Coronary artery (tissue), 2 donors: Measurements from ENCODE around the gene MBOAT1.

ENCODE experiments used
- DNase-seq: peaks from one replicate; pipeline ENCODE4 v3.0.0-alpha.2; 2017; ENCODE audit warnings: low spot score
- H3K27ac ChIP-seq, 2 donors: fragments of 200-600 bp; sonication (generic); one replicate each; pipeline ENCODE4 v1.5.1; 2016 to 2019
- H3K4me3 ChIP-seq: fragments of 200-600 bp; sonication (generic); 2 replicates; pipeline ENCODE4 v1.5.1; 2016; ENCODE audit warnings: mild to moderate bottlenecking, moderate library complexity
- TF ChIP-seq, protein P1 (sequence below): fragments of 200-600 bp; sonication (generic); IDR thresholded peaks from one replicate; pipeline ENCODE4 v1.5.1; 2019; ENCODE audit warnings: antibody characterized with exemption

Gene MBOAT1

DNA sequence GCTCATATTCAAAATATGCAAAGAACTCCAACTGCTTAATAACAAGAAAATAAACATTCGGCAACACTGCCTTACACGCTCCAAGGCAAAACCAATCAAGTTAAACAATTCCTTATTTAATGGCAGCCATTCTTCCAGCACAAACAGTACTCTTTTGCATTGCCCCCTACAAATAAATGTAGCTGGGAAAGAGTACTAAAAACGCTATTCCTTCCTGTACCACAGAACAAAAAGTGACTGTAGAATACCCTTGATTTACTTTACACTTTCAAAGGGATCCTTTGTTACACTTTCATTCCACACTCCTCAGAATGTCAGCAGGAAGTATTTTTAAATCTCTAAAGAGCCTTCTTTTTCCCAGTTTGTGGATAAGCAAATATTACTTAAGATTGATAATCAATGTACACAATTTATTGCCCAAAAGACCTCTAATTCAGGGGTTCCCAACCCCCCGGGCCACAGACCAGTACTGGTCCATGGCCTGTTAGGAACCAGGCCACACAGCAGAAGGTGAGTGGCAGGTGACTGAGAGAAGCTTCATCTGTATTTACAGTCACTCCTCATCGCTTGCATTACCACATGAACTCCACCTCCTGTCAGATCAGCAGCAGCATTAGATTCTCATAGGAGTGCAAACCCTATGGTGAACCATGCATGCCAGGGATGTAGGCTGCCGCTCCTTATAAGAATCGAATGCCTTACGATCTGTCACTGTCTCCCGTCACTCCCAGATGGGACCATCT is 51.6 kb downstream of the MBOAT1 start:
- no peak overlapping the region for H3K4me3 ChIP-seq
- TF ChIP-seq, protein P1, sequence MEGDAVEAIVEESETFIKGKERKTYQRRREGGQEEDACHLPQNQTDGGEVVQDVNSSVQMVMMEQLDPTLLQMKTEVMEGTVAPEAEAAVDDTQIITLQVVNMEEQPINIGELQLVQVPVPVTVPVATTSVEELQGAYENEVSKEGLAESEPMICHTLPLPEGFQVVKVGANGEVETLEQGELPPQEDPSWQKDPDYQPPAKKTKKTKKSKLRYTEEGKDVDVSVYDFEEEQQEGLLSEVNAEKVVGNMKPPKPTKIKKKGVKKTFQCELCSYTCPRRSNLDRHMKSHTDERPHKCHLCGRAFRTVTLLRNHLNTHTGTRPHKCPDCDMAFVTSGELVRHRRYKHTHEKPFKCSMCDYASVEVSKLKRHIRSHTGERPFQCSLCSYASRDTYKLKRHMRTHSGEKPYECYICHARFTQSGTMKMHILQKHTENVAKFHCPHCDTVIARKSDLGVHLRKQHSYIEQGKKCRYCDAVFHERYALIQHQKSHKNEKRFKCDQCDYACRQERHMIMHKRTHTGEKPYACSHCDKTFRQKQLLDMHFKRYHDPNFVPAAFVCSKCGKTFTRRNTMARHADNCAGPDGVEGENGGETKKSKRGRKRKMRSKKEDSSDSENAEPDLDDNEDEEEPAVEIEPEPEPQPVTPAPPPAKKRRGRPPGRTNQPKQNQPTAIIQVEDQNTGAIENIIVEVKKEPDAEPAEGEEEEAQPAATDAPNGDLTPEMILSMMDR: no peak
- H3K27ac ChIP-seq: no peak overlapping the region
- DNase-seq: no peak

DNA sequence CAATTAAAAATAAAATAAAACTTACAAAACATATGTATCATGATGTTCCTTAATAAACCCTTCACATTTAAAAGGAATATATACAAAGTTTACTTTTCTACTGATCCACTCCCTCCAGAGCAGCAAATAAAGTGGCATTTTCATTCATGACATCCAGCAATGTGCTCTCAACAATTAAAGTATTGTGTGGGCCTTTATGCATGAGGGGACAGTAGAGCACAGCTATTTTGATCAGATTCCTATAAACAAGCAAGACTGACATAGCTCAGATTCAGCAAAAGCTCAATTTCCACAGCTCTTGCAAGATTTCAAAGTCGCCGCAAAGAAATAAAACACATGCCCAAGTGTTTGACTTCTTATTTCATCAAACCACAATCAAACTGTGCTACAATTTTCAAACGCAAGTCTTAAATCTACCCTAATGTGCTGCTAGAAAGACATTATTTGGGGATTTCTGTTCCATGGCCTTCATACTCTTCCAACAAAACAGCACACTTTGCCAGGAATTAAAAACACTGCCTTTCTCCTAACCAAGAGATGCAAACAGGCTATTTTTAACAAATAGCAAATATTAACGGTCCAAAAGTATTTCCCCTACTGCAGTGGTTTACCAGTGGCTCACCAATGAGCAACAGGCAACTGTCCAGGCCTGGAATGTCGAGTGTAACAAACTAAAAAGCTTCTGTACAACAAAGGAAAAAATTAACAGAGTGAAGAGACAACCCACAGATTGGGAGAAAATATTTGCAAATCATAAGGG is 52.3 kb downstream of the MBOAT1 start:
- no peak for DNase-seq
- H3K4me3 ChIP-seq: no peak overlapping the region
- TF ChIP-seq, protein P1: no peak
- no peak overlapping the region for H3K27ac ChIP-seq

DNA sequence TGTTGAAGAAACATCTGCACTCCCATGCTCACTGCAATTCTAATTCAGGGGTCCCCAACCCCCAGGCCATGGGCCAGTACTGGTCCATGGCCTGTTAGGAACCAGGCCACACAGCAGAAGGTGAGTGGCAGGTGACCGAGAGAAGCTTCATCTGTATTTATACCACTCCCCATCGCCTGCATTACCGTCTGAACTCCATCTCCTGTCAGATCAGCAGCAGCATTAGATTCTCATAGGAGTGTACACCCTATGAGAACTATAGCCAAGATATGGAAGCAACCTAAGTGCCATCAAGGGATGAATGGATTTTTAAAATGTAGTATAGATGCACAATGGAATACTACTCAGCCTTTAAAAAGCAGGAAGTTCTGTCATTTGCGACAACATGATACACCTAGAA is 53.2 kb downstream of the MBOAT1 start:
- Histone ChIP-seq H3K27ac (no peak overlapping the region), H3K4me3 (no peak overlapping the region)
- TF ChIP-seq, protein P1: no peak
- no peak for DNase-seq

DNA sequence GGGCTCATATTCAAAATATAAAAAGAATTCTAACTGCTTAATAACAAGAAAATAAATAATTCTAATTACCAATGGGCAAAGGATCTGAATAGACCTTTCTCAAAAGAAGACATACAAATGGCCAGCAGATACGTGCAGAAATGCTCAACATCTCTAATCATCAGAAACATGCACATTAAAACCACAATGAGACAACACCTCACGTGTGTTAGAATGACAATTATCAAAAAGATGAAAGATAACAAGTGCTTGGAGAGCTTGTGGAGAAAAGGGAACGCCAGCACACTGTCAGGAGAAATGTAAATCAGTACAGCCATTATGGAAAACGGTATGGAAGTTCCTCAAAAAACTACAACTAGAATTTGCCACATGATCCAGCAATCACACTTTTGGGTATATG is 53.6 kb downstream of the MBOAT1 start:
- no peak for DNase-seq
- H3K27ac ChIP-seq: no peak overlapping the region
- TF ChIP-seq, protein P1: no peak
- no peak overlapping the region for H3K4me3 ChIP-seq

DNA sequence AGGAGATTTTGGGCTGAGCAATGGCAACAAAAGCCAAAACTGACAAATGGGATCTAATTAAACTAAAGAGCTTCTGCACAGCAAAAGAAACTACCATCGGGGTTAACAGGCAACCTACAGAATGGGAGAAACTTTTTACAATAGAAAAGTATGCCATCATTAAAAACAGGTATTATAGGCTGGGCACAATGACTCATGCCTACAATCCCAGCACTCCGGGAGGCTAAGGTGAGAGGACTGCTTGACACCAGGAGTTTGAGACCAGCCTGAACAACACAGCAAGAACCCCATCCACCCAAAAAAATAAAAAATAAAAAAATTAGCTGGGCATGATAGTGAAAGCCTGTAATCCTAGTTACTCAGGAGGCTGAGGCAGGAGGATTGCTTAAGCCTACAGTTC is 55.4 kb downstream of the MBOAT1 start:
- no peak overlapping the region for H3K4me3 ChIP-seq
- no peak overlapping the region for H3K27ac ChIP-seq
- no peak for DNase-seq
- TF ChIP-seq, protein P1: no peak

DNA sequence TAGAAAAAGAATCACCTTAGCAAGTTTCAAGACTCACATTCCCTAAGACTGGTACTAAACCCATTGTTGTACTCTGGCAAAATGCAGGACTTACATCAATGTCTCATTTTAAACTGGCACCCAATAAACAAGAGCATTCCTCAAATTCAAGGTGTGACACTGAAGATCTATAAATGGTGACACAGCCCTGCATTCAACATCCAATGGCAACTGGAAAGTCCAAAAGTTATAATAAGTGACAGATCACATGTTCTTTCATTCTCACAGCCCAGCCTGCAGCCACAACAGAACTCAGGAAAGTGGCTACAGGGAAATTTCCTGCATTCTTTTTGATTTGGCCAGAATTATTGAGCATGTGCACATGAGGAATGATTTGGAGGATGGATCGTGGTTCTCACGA is 57.5 kb downstream of the MBOAT1 start:
- no peak for DNase-seq
- no peak overlapping the region for H3K4me3 ChIP-seq
- H3K27ac ChIP-seq: no peak overlapping the region

More for the DNA sequence above, 57.5 kb downstream of the MBOAT1 start:
- TF ChIP-seq, protein P1: no peak
